NCI-H446 (cell line): ENCODE measurements around the gene ADRA2C.

Experiments
- DNase-seq, 2 experiments: peaks; one replicate each; lab custom pipeline; 2025; lab: John Stamatoyannopoulos, UW

ADRA2C gene

DNA sequence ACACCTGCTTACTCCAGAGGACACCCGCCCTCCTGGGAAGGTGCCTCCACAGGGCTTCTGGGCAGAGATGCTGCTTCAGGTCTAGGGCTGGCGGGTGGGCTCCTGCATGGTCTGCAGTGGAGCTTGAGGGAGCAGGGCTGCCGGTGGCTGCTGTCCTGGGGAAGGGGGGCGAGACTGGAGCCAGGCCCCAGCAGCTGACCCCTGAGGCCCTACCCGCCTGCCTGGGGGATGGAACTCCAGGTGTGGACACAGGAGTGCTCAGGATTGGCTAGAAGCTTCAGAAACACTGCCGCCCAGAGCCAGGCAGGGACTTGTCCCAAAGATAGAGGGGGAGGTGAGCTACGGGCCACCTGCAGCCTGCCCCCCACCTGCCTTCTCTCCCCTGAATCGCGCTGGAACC is 33.0 kb upstream of the ADRA2C start:
- no peak for DNase-seq

DNA sequence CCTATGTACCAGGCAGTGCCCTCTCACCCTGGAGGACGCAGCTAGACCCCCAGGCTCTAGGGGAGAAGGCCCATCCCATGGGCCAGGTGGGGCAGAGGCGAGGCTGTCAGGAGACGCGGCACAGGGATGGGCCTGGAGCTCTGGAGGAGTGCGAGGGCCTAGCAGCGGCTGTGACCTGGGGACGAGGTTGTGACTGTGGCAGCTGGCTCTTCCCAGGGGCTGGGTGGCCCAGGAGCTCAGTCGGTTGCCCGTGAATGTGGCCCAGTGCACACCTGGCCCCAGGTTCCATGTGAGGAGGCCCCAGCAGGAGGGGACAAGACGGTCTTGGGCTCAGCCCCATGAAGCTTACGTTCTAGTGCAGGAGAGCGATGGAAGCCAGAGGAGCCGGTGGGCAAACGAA is 31.0 kb upstream of the ADRA2C start:
- DNase-seq: no peak

GRCh38 chr4:3736290-3736689 is 29.9 kb upstream of the ADRA2C start:
- DNase-seq: no peak

GRCh38 chr4:3736806-3737205 is 29.4 kb upstream of the ADRA2C start:
- no peak for DNase-seq

DNA sequence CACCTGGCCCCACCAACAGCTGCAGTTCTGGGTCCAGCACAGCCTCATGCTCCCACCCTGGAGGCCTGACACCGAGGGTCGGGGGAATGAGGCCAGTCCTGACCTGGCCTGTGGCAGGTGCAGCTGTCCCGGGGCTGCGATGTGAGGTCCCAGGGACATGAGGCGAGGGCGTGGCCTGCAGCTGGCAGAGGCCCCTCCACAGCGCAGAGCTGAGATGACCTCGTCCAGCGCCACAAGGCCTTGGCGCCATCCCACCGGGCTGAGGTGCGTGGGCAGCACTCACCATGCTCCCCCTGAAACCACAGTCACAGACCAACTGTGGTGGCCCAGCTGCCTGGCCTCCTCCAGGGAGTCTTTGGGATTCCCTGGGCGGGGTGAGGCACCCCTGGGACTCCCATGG is 26.6 kb upstream of the ADRA2C start:
- no peak for DNase-seq

GRCh38 chr4:3740256-3740655 is 25.9 kb upstream of the ADRA2C start:
- DNase-seq: no peak

GRCh38 chr4:3741217-3742011 is 24.8 kb upstream of the ADRA2C start:
- no peak for DNase-seq

DNA sequence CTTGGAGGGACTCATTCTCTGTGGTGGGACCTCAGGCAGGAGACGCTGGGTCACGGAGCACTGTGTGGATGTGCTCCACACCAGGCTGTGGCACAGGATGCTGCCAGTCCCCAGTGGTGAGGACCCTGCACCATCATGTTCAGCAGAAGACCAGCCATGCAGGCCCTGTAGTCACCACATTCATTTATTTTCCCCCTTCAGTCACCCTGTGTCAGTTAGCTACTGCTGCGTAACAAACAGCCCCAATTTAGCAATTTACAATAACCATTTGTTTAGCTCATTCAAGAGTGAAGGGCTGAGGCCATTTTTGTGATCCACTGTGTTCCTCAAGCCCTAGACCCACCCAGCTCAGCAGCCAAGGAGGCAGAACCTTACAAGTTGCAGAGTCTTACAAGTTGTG is 23.6 kb upstream of the ADRA2C start:
- DNase-seq: no peak

GRCh38 chr4:3744232-3744631 is 22.0 kb upstream of the ADRA2C start:
- no peak for DNase-seq

- DNase-seq: no peak
Observed at GRCh38 chr4:3744901-3745300, 21.3 kb upstream of the ADRA2C start.

DNA sequence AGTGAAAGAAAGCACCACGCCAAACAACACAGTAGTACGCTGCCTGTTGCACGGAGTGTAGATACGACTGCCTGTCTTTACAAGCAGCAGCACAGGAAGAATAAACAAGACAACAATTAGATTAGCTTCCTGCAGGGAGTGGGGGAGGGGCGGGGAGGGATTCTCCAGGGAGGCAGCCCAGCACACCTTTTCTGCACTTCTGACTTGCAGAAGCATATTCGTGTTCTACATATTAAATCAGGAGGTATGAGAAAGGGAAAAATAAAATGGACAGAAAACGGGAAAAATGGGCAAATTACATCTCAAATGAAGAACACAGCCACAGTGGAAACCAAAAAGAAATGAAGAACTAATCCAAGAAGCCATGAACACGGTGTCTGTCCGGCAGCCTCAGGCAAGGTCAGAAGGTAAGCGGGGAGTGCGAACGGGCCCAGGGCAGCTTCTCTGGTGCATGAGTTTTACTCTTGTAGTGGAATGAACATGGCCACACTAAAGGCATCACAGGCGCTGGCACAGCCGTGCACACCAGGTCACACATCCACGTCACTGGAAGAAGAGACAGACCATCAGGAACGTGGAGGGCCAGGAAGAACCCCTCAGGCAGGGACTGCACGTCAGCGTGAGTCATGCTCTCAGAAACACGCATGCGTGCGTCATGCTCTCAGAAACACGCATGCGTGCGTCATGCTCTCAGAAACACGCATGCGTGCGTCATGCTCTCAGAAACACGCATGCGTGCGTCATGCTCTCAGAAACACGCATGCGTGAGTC is 20.1 kb upstream of the ADRA2C start:
- no peak for DNase-seq

DNA sequence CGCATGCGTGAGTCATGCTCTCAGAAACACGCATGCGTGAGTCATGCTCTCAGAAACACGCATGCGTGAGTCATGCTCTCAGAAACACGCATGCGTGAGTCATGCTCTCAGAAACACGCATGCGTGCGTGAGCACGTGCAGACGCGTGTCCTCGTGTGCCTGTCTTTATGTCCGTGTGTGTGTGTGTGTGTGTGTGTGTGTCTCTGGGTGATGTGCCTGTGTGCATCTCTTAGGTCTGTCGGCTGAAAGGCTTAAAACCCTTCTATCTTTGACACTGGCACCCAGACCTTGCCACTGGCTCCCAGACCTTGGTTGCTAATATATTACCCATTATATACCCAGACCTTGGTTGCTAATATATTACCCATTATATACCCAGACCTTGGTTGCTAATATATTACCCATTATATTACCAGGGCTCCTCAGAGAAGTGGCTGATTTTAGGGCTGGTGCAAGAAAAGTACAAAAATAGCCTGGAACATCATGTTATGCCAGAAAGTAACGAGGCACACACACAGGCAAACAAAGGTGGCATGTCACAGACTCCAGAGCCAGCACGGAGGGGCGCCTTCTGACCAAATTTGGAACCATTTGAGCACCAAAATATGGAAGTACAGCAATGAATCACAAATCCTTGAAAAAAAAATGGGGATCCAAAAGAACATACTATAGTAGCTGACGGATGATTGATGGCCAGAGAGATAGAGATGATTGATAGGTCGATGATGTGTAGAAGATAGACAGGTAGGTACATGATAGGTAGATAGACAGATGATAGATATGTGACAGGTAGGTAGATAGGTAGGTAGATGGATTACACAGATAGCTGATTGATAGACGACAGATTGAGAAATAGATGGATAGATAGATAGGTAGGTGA is 19.2 kb upstream of the ADRA2C start:
- no peak for DNase-seq

- no peak for DNase-seq
Observed at GRCh38 chr4:3747581-3747904, 18.6 kb upstream of the ADRA2C start.

DNA sequence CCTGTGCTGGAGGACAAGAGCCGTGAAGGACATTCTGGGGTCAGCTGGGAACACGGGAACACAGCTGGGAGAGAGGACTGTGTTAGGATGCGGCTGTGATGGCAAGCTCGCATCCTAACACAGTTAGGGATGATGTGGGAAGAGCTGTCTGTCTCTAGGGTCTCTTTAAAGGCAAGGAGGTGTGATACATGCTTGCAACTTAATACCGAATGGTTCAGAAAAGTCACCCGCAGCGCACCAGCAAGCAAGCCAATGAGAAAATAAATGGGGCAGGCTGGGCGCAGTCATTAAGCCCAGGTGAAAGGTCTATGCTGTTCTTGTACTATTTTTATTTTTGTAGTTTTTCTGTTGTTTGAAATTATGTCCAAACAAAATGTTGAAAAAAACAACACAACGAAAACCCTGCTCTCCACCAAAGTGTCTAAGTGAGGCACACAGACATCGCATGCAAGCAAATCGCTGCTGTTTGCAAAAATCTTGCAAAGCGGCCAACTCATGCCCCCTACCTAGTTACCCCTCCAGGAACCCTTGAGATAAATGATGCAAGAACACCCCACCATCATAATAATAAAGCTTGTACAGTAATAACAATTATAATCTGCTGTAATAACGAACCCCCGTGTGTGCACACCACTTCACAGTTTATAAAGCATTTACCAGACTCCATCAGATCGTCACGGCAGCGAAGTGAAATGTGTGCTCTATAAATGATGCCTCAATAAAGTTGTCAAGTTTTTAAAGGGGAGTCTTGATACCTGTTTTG is 17.9 kb upstream of the ADRA2C start:
- no peak for DNase-seq

GRCh38 chr4:3749081-3749480 is 17.1 kb upstream of the ADRA2C start:
- no peak for DNase-seq

DNA sequence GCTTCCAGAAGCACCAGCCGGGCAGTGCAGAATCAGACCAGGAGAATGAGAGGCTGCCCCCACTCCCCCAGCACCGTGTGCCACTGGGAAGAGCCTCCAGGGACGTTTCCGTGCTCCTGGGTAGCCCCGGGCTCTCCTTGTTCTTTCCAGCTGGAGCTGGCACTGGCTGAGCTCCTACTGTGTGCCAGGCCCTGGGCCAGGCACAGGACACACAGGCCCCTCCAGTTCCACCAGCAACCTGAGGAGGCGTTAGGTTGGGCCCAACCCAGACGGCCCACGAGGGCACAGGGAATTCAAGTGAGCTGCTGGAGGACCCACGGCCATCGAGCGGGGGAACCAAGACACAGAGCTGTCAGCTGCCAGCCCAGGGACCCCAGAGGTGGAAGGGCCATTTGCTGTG is 15.9 kb upstream of the ADRA2C start:
- DNase-seq: no peak

DNA sequence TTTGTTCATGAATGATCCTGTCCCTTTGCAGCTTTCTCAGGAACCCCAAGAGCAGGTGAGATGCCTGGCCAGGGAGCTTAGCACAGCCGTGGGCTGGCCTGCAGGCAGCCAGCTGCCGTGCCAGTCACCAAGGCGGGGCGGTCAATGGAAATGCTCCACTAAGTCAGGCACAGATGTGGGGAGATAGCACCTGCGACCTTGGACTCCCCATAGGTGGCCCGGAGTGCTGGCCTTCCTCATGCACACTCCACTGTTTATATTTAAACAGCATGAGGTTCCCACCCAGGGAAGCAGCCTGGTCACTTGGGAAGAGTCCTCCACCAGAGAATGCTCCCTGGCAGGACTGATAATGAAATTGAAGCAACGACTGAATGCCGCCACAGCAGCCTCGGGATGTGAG is 14.2 kb upstream of the ADRA2C start:
- no peak for DNase-seq

GRCh38 chr4:3753726-3754412 is 12.3 kb upstream of the ADRA2C start:
- no peak for DNase-seq

GRCh38 chr4:3756343-3757059 is 9.7 kb upstream of the ADRA2C start:
- DNase-seq: no peak

GRCh38 chr4:3759236-3759635 is 6.9 kb upstream of the ADRA2C start:
- no peak for DNase-seq

GRCh38 chr4:3760346-3760745 is 5.8 kb upstream of the ADRA2C start:
- DNase-seq: no peak
